DOHH2 (cell line): ENCODE measurements around the gene KCNMA1.

ENCODE experiments used
- CTCF ChIP-seq: fragments of 200-600 bp; sonication (generic); IDR thresholded peaks from one replicate; pipeline ENCODE4 v1.5.1; 2014; ENCODE audit warnings: antibody characterized with exemption, mild to moderate bottlenecking, low read depth, low read length; ENCODE audit not compliant: poor library complexity, severe bottlenecking
- EZH2phosphoT487 ChIP-seq: fragments of 200-600 bp; sonication (generic); IDR thresholded peaks from 2 replicates; pipeline ENCODE4 v1.6.1; 2017; ENCODE audit warnings: borderline replicate concordance, mild to moderate bottlenecking, antibody characterized with exemption, low read length, moderate library complexity, mixed read lengths

GRCh38 chr10:77334501-77334900 is 303.1 kb downstream of the KCNMA1 start:
- TF ChIP-seq CTCF: no peak
- no peak for TF ChIP-seq EZH2phosphoT487
